Stimulated activated CD4-positive, alpha-beta T cell treated with anti-CD3 and anti-CD28 coated beads, Interleukin-12 subunit alpha, Interleukin-12 subunit beta, amount 100 ng/mL, for 24 hours (primary cell): ENCODE data around the gene SETD2.

Experiments used
- DNase-seq, 2 experiments: peaks; one replicate each; pipeline ENCODE4 v3.0.0-alpha.2; 2020; ENCODE audit warnings: low read depth in 2 of 2

Gene SETD2

GRCh38 chr3:46984591-46985459, 179.1 kb downstream of the SETD2 start:
- no peak for DNase-seq

- no peak for DNase-seq
Measured at GRCh38 chr3:46982546-46982945, 181.4 kb downstream of the SETD2 start.

- no peak for DNase-seq
Measured at GRCh38 chr3:46981932-46982471, 181.9 kb downstream of the SETD2 start.

GRCh38 chr3:46979958-46980497, 183.9 kb downstream of the SETD2 start:
- DNase-seq = no peak

- DNase-seq = peak; percentile 92 to 97
Measured at GRCh38 chr3:46978985-46979944, 184.6 kb downstream of the SETD2 start, which contains the start of gene NBEAL2. NBEAL2 (plus strand) TSS chr3:46979666; CDS start chr3:46979862, 196 bp downstream.

- no peak for DNase-seq
Measured at GRCh38 chr3:46978381-46978780, 185.5 kb downstream of the SETD2 start.

GRCh38 chr3:46977811-46978195, 186.1 kb downstream of the SETD2 start:
- no peak for DNase-seq

GRCh38 chr3:46976326-46977190, 187.4 kb downstream of the SETD2 start, which contains the start of gene CCDC12:
CCDC12 (minus strand) TSS chr3:46976745; CDS start chr3:46976732, 13 bp downstream.
- peak; percentile 82 to 87 for DNase-seq

GRCh38 chr3:46974421-46975171, 189.3 kb downstream of the SETD2 start:
- DNase-seq = no peak

- DNase-seq = no peak
Measured at GRCh38 chr3:46972396-46972795, 191.5 kb downstream of the SETD2 start.

- DNase-seq = no peak
Measured at GRCh38 chr3:46971742-46972141, 192.2 kb downstream of the SETD2 start.

GRCh38 chr3:46971151-46971550, 192.8 kb downstream of the SETD2 start:
- no peak for DNase-seq

- DNase-seq = no peak
Measured at GRCh38 chr3:46970391-46971091, 193.4 kb downstream of the SETD2 start.

GRCh38 chr3:46968783-46969428, 195.0 kb downstream of the SETD2 start:
- DNase-seq = no peak

GRCh38 chr3:46966811-46967210, 197.1 kb downstream of the SETD2 start:
- DNase-seq = no peak
